Loucy (cell line): ENCODE data around the gene ARHGEF26.
A peak's percentile ranks its signal among the peaks of the same experiment; 100 is the strongest.

Experiments used
- H2AFZ ChIP-seq: fragments of 200-600 bp; sonication (generic); 2 replicates; pipeline ENCODE4 v1.6.0; 2016; ENCODE audit warnings: antibody characterized with exemption, mild to moderate bottlenecking, low read length, moderate library complexity
- H3F3A ChIP-seq: fragments of 200-600 bp; 2 replicates; pipeline ENCODE4 v1.6.0; 2016; ENCODE audit warnings: antibody characterized with exemption, low read depth, mild to moderate bottlenecking
- H3K27me3 ChIP-seq: fragments of 200-600 bp; sonication (generic); 2 replicates; pipeline ENCODE4 v1.6.1; 2014; ENCODE audit warnings: low read length, mild to moderate bottlenecking; ENCODE audit not compliant: insufficient read depth, poor library complexity, severe bottlenecking
- H3K36me3 ChIP-seq: fragments of 200-600 bp; sonication (generic); 2 replicates; pipeline ENCODE4 v1.6.1; 2016; ENCODE audit warnings: low read length; ENCODE audit not compliant: insufficient read depth
- H3K4me1 ChIP-seq: fragments of 200-600 bp; sonication (generic); 2 replicates; pipeline ENCODE4 v1.5.1; 2014; ENCODE audit warnings: low read length, mild to moderate bottlenecking; ENCODE audit not compliant: insufficient read depth, poor library complexity, severe bottlenecking
- H3K4me2 ChIP-seq: fragments of 200-600 bp; sonication (generic); 2 replicates; pipeline ENCODE4 v1.6.0; 2014; ENCODE audit warnings: antibody characterized with exemption, low read length, low read depth, mild to moderate bottlenecking; ENCODE audit not compliant: poor library complexity, severe bottlenecking
- H3K4me3 ChIP-seq: fragments of 200-600 bp; sonication (generic); 2 replicates; pipeline ENCODE4 v1.5.1; 2014; ENCODE audit warnings: low read length, mild to moderate bottlenecking, mixed read lengths; ENCODE audit not compliant: poor library complexity, severe bottlenecking
- H3K79me2 ChIP-seq: fragments of 200-600 bp; sonication (generic); 2 replicates; pipeline ENCODE4 v1.6.1; 2014; ENCODE audit warnings: low read length; ENCODE audit not compliant: insufficient read depth
- H3K9ac ChIP-seq: fragments of 200-600 bp; sonication (generic); 2 replicates; pipeline ENCODE4 v1.6.0; 2014; ENCODE audit warnings: mild to moderate bottlenecking, low read depth, low read length, moderate library complexity; ENCODE audit not compliant: poor library complexity, severe bottlenecking
- H3K9me2 ChIP-seq: fragments of 200-600 bp; sonication (generic); replicated peaks from 2 replicates; pipeline ENCODE4 v1.6.1; 2016; ENCODE audit warnings: low read depth, low read length, mixed read lengths
- H3K9me3 ChIP-seq: fragments of 200-600 bp; sonication (generic); 2 replicates; pipeline ENCODE4 v1.6.1; 2014; ENCODE audit warnings: mild to moderate bottlenecking, antibody characterized with exemption, low read length, low read depth; ENCODE audit not compliant: insufficient read depth
- H4K20me1 ChIP-seq: fragments of 200-600 bp; sonication (generic); 2 replicates; pipeline ENCODE4 v1.6.0; 2014; ENCODE audit warnings: antibody characterized with exemption, low read length, mild to moderate bottlenecking; ENCODE audit not compliant: insufficient read depth, poor library complexity, severe bottlenecking
- EZH2phosphoT487 ChIP-seq: fragments of 200-600 bp; IDR thresholded peaks from 2 replicates; pipeline ENCODE4 v1.6.1; 2018; ENCODE audit warnings: antibody characterized with exemption, mild to moderate bottlenecking, moderate library complexity, borderline replicate concordance
- TF ChIP-seq, protein P1 (sequence below): fragments of 200-600 bp; sonication (generic); conservative IDR thresholded peaks from 2 replicates; pipeline ENCODE4 v1.5.1; 2014; ENCODE audit warnings: mild to moderate bottlenecking, antibody characterized with exemption, low read length

The ARHGEF26 gene

DNA sequence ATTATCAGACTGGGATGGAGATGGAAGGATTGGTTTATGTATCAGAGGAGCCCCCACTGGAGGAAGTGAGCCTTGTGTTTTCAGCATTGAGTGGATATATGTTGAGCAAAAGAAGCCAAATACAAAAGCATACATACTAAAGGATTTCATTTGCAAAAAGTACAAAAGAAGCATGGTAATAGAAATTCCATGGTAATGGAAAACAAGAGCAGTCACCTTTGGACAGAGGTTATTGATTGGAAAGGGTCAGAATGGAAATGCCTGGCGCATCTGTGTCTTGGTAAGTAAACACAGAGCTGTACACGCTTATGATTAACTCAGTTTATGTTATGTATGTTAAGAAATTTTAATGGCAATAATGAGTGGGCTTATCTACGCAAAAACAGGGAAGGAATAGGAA, 130.4 kb downstream of the ARHGEF26 start:
- Histone ChIP-seq H3K4me3 (no peak overlapping the region), H3K4me1 (no peaks in the 10 kb centered on the region), H3K36me3 (peaks cover 14% of the 10 kb centered on the region; the same call in 1 of the 2 replicates), H3K79me2 (no peaks in the 10 kb centered on the region), H2AFZ (no peak overlapping the region), H3K9me2 (no peaks in the 10 kb centered on the region), H3K27me3 (no peaks in the 10 kb centered on the region), H3F3A (no peaks in the 10 kb centered on the region), H3K4me2 (no peak overlapping the region), H3K9me3 (no peaks in the 10 kb centered on the region), H4K20me1 (no peaks in the 10 kb centered on the region), H3K9ac (no peak overlapping the region)
- TF ChIP-seq EZH2phosphoT487: no peak
- TF ChIP-seq, protein P1, sequence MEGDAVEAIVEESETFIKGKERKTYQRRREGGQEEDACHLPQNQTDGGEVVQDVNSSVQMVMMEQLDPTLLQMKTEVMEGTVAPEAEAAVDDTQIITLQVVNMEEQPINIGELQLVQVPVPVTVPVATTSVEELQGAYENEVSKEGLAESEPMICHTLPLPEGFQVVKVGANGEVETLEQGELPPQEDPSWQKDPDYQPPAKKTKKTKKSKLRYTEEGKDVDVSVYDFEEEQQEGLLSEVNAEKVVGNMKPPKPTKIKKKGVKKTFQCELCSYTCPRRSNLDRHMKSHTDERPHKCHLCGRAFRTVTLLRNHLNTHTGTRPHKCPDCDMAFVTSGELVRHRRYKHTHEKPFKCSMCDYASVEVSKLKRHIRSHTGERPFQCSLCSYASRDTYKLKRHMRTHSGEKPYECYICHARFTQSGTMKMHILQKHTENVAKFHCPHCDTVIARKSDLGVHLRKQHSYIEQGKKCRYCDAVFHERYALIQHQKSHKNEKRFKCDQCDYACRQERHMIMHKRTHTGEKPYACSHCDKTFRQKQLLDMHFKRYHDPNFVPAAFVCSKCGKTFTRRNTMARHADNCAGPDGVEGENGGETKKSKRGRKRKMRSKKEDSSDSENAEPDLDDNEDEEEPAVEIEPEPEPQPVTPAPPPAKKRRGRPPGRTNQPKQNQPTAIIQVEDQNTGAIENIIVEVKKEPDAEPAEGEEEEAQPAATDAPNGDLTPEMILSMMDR: no peak

DNA sequence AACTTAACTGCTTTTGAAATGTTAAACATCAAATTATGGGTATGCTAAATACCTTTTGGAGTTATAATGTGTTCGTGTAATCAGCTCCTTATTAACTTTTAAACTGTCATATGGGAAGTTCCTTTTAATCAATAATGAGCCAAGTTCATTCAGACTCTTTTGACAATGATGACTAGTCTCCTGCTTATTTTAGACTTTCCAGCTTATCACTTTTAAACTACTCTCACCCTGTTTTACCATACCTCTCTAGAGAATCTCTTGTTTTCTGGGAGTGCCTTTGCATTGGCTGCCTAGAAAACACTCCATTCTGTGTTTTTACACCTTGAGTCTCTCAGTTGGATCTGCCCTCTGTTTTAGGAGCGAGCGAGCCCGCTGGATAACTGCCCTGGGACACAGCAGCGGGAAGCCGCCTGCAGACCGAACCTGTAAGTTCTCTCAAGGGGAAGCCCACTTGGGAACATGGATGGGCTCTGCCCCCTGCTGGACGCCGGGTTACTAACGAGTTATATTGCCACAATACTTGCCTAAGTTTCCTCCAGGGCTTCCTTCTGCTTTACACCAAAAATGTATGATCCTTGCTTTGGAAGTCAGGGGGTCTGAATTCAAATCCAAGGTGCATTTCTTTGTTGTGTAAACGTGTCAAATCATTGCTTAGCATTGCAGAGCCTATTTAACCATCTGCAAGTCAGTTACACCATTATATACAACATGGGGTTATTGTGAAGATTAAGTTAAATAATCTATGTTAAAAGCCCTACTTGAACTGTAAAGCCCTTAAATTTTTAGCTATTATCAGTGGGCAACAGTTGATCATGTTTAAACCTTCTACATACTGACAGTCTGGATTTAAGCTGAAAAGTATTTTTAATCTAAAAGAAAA, 131.8 kb downstream of the ARHGEF26 start:
- H3K4me2 ChIP-seq: no peak overlapping the region
- H3K36me3 ChIP-seq: peaks cover 24% of the 10 kb centered on the region; the same call in 1 of the 2 replicates

DNA sequence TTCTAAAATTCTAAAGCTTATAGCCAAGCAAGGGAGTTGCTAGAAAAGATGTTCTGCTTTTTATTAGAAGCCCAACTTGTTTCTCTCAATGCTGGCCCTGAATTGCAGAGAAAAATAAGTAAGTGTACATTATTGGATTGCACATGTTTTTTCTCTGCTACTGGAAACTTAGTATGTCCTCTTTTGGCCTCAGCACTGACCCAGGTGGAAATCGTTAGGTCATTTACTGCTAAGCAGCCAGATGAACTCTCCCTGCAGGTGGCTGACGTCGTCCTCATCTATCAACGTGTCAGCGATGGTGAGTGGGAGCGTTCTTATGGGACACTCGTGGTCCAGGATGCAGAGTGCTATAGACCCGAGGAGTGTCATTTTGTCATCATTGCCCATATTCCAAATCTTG, 133.3 kb downstream of the ARHGEF26 start:
- Histone ChIP-seq H3K9me3 (no peaks in the 10 kb centered on the region), H4K20me1 (no peaks in the 10 kb centered on the region), H3K79me2 (no peaks in the 10 kb centered on the region), H3K4me3 (no peak overlapping the region), H3K36me3 (peaks cover 39% of the 10 kb centered on the region), H3K4me1 (no peaks in the 10 kb centered on the region), H3K9me2 (no peaks in the 10 kb centered on the region), H2AFZ (no peak overlapping the region), H3F3A (no peaks in the 10 kb centered on the region), H3K27me3 (no peaks in the 10 kb centered on the region), H3K4me2 (no peak overlapping the region), H3K9ac (no peak overlapping the region)
- TF ChIP-seq, protein P1: no peak
- no peak for TF ChIP-seq EZH2phosphoT487

More for the DNA sequence above, 131.8 kb downstream of the ARHGEF26 start:
- Histone ChIP-seq H3K79me2 (no peaks in the 10 kb centered on the region), H4K20me1 (no peaks in the 10 kb centered on the region), H3K9ac (no peak overlapping the region), H3F3A (no peaks in the 10 kb centered on the region), H3K9me2 (no peaks in the 10 kb centered on the region), H3K9me3 (no peaks in the 10 kb centered on the region), H3K27me3 (no peaks in the 10 kb centered on the region), H3K4me3 (no peak overlapping the region), H3K4me1 (no peaks in the 10 kb centered on the region), H2AFZ (no peak overlapping the region)
- TF ChIP-seq EZH2phosphoT487: no peak
- TF ChIP-seq, protein P1: peak; percentile 92
